NT2/D1 (cell line): Measurements from ENCODE around the gene HOXC6.

ENCODE experiments used
- DNase-seq: peaks from one replicate; pipeline ENCODE4 v3.0.0-alpha.2; 2011; ENCODE audit warnings: low read depth, low spot score
- H3K27me3 ChIP-seq: 2 replicates; pipeline ENCODE4 v1.6.0; 2011; ENCODE audit warnings: mild to moderate bottlenecking; ENCODE audit not compliant: insufficient read length, insufficient read depth
- H3K36me3 ChIP-seq: 2 replicates; pipeline ENCODE4 v1.6.1; 2011; ENCODE audit warnings: mild to moderate bottlenecking, low read length, mixed read lengths; ENCODE audit not compliant: insufficient read depth, insufficient read length
- H3K4me1 ChIP-seq: 2 replicates; pipeline ENCODE4 v1.5.1; 2011; ENCODE audit not compliant: insufficient read depth, insufficient read length
- H3K4me3 ChIP-seq: 2 replicates; pipeline ENCODE4 v1.5.1; 2011; ENCODE audit warnings: low read depth; ENCODE audit not compliant: insufficient read length
- H3K9ac ChIP-seq: 2 replicates; pipeline ENCODE4 v1.6.0; 2011; ENCODE audit warnings: low read depth; ENCODE audit not compliant: insufficient read length
- H3K9me3 ChIP-seq: 2 replicates; pipeline ENCODE4 v1.5.1; 2011; ENCODE audit warnings: mild to moderate bottlenecking, low read length; ENCODE audit not compliant: insufficient read depth
- SUZ12 ChIP-seq: IDR thresholded peaks from 2 replicates; pipeline ENCODE4 v1.6.1; 2011; ENCODE audit not compliant: insufficient read length, insufficient read depth; ENCODE audit errors: extremely low read depth
- YY1 ChIP-seq: IDR thresholded peaks from 2 replicates; pipeline ENCODE4 v1.6.1; 2011; ENCODE audit not compliant: insufficient read length, insufficient read depth
- ZNF274 ChIP-seq: IDR thresholded peaks from 2 replicates; pipeline ENCODE4 v1.6.1; 2011; ENCODE audit warnings: mild to moderate bottlenecking, low read depth, low read length

Gene HOXC6

DNA sequence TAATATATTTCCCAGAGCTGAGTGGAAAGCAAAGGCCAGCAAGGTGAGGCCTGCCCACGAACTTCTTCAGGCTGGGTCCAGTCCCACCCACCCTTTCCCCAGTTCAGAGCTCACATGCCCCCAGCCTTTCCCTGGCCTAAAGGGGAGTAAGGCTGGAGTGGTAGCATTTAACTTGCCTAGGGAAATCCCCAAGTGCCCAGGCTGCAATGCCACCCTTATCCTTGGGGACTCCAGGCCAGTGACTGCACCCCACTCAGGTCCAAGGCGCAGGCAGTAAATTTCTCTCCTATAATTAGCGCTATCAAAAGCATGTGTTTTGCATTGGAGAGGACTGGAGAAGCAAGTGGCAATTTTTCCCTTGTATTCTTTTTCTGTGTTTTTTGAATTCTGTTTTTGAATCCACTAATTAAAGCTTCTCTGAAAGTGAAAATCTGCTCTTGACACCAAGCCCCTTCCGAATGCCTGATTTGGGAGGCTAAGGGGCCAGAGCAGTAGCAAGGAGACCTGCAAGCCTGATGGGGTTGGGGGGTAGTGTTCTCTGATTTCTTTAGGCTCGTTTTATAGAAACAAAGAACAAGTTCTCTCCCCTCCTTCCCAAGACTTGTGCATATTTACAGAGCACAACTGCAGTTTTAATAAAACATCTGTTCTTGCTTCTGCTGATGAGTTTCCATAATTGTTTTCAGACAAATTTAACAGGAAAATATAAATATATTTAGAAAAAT lies 3.5 kb upstream of the HOXC6 start:
- TF ChIP-seq YY1 (no peak), SUZ12 (peak; percentile 52), ZNF274 (no peak)
- H3K4me3 ChIP-seq, result no peak overlapping the region
- H3K9me3 ChIP-seq, result no peaks in the 10 kb centered on the region
- no peaks in the 10 kb centered on the region for H3K36me3 ChIP-seq
- no peak for DNase-seq
- no peak overlapping the region for H3K9ac ChIP-seq
- H3K27me3 ChIP-seq, result peaks cover 100% of the 10 kb centered on the region
- H3K4me1 ChIP-seq, result peaks cover 8% of the 10 kb centered on the region

GRCh38 chr12:54025499-54026405 lies 2.5 kb upstream of the HOXC6 start:
- H3K4me3 ChIP-seq, result no peak overlapping the region
- TF ChIP-seq YY1 (no peak), SUZ12 (no peak), ZNF274 (no peak)
- no peaks in the 10 kb centered on the region for H3K36me3 ChIP-seq
- H3K9ac ChIP-seq, result no peak overlapping the region
- no peaks in the 10 kb centered on the region for H3K9me3 ChIP-seq
- H3K27me3 ChIP-seq, result peaks cover 100% of the 10 kb centered on the region
- H3K4me1 ChIP-seq, result peaks cover 8% of the 10 kb centered on the region
- no peak for DNase-seq

DNA sequence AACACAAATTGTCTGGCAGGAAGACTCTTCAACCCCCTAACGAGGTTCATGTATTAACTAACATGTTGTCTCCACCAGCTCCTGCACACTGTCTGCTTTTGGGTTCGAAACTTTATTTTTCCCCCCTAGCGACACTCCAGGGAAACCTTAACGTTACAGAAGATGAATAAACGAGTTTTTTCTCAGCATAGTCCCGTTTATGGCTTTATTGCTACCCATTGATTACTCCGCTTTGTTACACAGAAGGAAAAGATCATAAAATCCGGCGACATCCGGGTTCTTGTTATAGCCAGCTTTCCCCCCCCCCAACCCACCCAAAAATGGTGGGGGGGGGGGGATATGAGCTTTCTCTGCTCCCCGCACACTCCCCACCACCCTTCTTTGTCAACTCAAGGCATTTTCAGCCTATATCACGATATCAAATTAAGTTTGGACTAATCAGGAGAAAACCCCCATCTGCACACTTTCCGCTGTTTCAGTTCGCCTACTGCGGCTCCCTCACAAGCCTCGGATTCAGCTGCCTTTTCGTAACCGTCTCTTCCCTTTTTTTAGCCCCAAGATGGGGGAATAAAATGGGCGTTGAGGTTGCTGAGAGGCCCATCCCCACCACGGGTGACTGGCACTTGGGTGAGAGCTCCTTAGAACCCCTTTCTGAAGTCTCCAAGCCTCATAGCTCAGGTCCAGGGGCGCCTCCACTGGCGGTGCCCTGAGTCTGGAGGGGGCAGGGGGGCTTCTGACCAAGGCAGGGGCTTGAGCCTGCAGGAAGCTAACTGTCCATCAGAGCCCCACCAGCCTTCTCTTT lies 1.4 kb upstream of the HOXC6 start:
- H3K9ac ChIP-seq, result no peak overlapping the region
- peaks cover 10% of the 10 kb centered on the region for H3K4me1 ChIP-seq
- peaks cover 100% of the 10 kb centered on the region for H3K27me3 ChIP-seq
- no peak overlapping the region for H3K4me3 ChIP-seq
- no peaks in the 10 kb centered on the region for H3K36me3 ChIP-seq
- TF ChIP-seq YY1 (no peak), SUZ12 (no peak), ZNF274 (no peak)
- H3K9me3 ChIP-seq, result no peaks in the 10 kb centered on the region
- DNase-seq, result no peak

GRCh38 chr12:54027442-54027786 lies 826 bp upstream of the HOXC6 start:
- H3K4me3 ChIP-seq, result no peak overlapping the region
- peaks cover 9% of the 10 kb centered on the region for H3K4me1 ChIP-seq
- TF ChIP-seq YY1, result no peak
- no peak overlapping the region for H3K9ac ChIP-seq
- H3K9me3 ChIP-seq, result no peaks in the 10 kb centered on the region
- no peak for DNase-seq
- H3K36me3 ChIP-seq, result no peaks in the 10 kb centered on the region
- H3K27me3 ChIP-seq, result peaks cover 100% of the 10 kb centered on the region

DNA sequence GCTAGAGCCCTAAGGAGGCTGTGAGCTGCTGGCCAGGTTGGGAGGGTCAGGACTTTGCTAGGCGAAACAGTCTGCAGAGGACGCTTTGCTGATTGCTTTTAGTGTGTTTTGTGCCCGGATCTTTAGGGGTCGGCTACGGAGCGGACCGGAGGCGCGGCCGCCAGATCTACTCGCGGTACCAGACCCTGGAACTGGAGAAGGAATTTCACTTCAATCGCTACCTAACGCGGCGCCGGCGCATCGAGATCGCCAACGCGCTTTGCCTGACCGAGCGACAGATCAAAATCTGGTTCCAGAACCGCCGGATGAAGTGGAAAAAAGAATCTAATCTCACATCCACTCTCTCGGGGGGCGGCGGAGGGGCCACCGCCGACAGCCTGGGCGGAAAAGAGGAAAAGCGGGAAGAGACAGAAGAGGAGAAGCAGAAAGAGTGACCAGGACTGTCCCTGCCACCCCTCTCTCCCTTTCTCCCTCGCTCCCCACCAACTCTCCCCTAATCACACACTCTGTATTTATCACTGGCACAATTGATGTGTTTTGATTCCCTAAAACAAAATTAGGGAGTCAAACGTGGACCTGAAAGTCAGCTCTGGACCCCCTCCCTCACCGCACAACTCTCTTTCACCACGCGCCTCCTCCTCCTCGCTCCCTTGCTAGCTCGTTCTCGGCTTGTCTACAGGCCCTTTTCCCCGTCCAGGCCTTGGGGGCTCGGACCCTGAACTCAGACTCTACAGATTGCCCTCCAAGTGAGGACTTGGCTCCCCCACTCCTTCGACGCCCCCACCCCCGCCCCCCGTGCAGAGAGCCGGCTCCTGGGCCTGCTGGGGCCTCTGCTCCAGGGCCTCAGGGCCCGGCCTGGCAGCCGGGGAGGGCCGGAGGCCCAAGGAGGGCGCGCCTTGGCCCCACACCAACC lies 1.5 kb downstream of the HOXC6 start:
- peaks cover 100% of the 10 kb centered on the region for H3K27me3 ChIP-seq
- no peaks in the 10 kb centered on the region for H3K36me3 ChIP-seq
- no peaks in the 10 kb centered on the region for H3K9me3 ChIP-seq
- DNase-seq, result no peak
- H3K9ac ChIP-seq, result peak overlapping the region; percentile 24
- TF ChIP-seq ZNF274, result no peak
- TF ChIP-seq SUZ12, result peak; percentile 64
- peak overlapping the region; percentile 2 for H3K4me3 ChIP-seq
- H3K4me1 ChIP-seq, result peaks cover 15% of the 10 kb centered on the region

DNA sequence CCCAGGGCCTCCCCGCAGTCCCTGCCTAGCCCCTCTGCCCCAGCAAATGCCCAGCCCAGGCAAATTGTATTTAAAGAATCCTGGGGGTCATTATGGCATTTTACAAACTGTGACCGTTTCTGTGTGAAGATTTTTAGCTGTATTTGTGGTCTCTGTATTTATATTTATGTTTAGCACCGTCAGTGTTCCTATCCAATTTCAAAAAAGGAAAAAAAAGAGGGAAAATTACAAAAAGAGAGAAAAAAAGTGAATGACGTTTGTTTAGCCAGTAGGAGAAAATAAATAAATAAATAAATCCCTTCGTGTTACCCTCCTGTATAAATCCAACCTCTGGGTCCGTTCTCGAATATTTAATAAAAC lies 2.2 kb downstream of the HOXC6 start:
- TF ChIP-seq SUZ12, result no peak
- no peak for TF ChIP-seq ZNF274
- TF ChIP-seq YY1, result no peak
- H3K9ac ChIP-seq, result no peak overlapping the region
- H3K4me3 ChIP-seq, result no peak overlapping the region
- H3K9me3 ChIP-seq, result no peaks in the 10 kb centered on the region
- no peak for DNase-seq
- no peaks in the 10 kb centered on the region for H3K36me3 ChIP-seq
- peaks cover 15% of the 10 kb centered on the region for H3K4me1 ChIP-seq
- peaks cover 100% of the 10 kb centered on the region for H3K27me3 ChIP-seq
